ENCODE measurements around the gene DOK5. TPM values are rescaled to one million over a fixed set of nuclear protein-coding genes. Genes with fewer than 3 reads are reported as not detected.

DOK5 gene
- total and polyA plus RNA-seq, 2 donors (not counting 3 experiments of a cell fraction or from before 2014, with no cell fraction given), result 3.5 to 14.2 TPM

DNA sequence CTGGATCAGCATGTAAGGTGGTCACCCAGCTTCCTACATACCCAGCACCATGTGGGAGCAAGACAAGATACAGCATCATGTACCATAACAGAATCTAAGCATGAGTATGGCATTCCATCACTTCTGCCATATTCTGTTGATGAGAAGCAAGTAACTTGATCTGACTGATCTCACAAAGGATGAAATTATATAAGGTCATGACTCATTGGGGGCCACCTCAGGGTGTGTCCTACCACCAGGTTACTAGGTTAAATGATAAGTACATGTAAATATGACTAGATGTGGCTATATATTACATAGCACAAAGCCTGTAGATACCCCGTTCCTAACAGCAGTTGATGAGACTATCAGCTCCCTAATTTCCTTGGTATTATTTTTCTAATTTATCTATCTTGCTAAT, 213.1 kb downstream of the DOK5 start:
- Histone ChIP-seq H3K4me2 (ENCODE audit: insufficient read depth, low read length) (no peak overlapping the region), H2AFZ (ENCODE audit: low read depth, low read length) (no peak overlapping the region), H3K27ac (ENCODE audit: insufficient read depth, low read depth, low read length) (no peak overlapping the region), H3K27me3 (ENCODE audit: control insufficient read depth in 2 of 2, insufficient read depth in 2 of 2, low read length in 2 of 2) (no peaks in the 10 kb centered on the region), H3K9me1 (replicated peaks; ENCODE audit: control insufficient read depth, extremely low read depth, insufficient read depth, low read length) (no peaks in the 10 kb centered on the region), H3K9ac (replicated peaks; ENCODE audit: extremely low read depth, insufficient read depth, low read length) (no peak overlapping the region), H3K4me1 (ENCODE audit: control insufficient read depth, extremely low read depth, insufficient read depth, low read length) (no peaks in the 10 kb centered on the region), H3K4me3 (replicated peaks in 1 of 3; ENCODE audit: insufficient read depth in 1 of 3, low read depth in 1 of 3, low read length in 3 of 3) (no peak overlapping the region), H3K36me3 (ENCODE audit: control insufficient read depth in 2 of 2, extremely low read depth in 1 of 2, insufficient read depth in 2 of 2, low read length in 2 of 2) (no peaks in the 10 kb centered on the region), H3K9me3 (replicated peaks; ENCODE audit: control insufficient read depth, insufficient read depth, low read length) (no peaks in the 10 kb centered on the region), H4K20me1 (replicated peaks; ENCODE audit: control insufficient read depth, extremely low read depth, insufficient read depth, low read length) (no peaks in the 10 kb centered on the region), H3K79me2 (ENCODE audit: control insufficient read depth, insufficient read depth, low read length) (no peaks in the 10 kb centered on the region)
- BruUV-seq (replicated peaks), result no TSS peak
- CTCF ChIA-PET, result no interaction called here
- intact Hi-C loops (cut with micrococcal nuclease) (no loop called here), dilution Hi-C loops (cut with MboI; ENCODE audit: extremely low pct_ligation_motif_present, low sequenced_read_pairs) (no loop called here)
- no peak for FAIRE-seq
- POLR2A ChIA-PET, result no interaction called here
- no peak for DNase-seq (ENCODE audit: low read depth, low spot score)
- no peak for TF ChIP-seq GATA2 (IDR thresholded peaks at IDR 0.05; ENCODE audit: insufficient read depth, insufficient read length, low read depth, low read length)
- TF ChIP-seq POLR2AphosphoS5 (IDR thresholded peaks at IDR 0.05; ENCODE audit: insufficient read depth, low read depth, low read length), result no peak
- no peak for TF ChIP-seq EZH2 (IDR thresholded peaks at IDR 0.05; ENCODE audit: borderline replicate concordance, low read depth, low read length, severe bottlenecking)
- TF ChIP-seq MYC (IDR thresholded peaks at IDR 0.05; ENCODE audit: low read depth, low read length), result no peak
- TF ChIP-seq CTCF (IDR thresholded peaks at IDR 0.05; ENCODE audit: extremely low read depth in 1 of 2, insufficient read depth in 1 of 2, low read depth in 1 of 2, low read length in 2 of 2), result no peak
- TF ChIP-seq, protein P1, sequence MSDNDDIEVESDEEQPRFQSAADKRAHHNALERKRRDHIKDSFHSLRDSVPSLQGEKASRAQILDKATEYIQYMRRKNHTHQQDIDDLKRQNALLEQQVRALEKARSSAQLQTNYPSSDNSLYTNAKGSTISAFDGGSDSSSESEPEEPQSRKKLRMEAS (IDR thresholded peaks at IDR 0.05; ENCODE audit: insufficient read depth, insufficient read length), result no peak
